K562 (cell line): Measurements from ENCODE around the gene CBFA2T3. TPM values are rescaled to one million over a fixed set of nuclear protein-coding genes. Genes with fewer than 3 reads are reported as not detected.

Experiments used
- BCL6 ChIP-seq: fragments of 250-450 bp; sonication (Bioruptor Pico); IDR thresholded peaks from 2 replicates; pipeline ENCODE4 v1.4.0; 2020
- BHLHE40 ChIP-seq: IDR thresholded peaks from 2 replicates; pipeline ENCODE4 v1.6.1; 2011; ENCODE audit warnings: low read length, improper control_type of control experiment
- CREB1 ChIP-seq, 2 experiments: sonication (generic) in 1 of 2; formaldehyde crosslinking in 1 of 2; IDR thresholded peaks; 2 replicates each; pipeline versions ENCODE4 v1.6.1 to v1.8.0; 2012 to 2022; ENCODE audit warnings: inconsistent platforms in 1 of 2, mild to moderate bottlenecking in 1 of 2, missing genetic modification reagents in 1 of 2, moderate library complexity in 1 of 2
- EGR1 ChIP-seq: fragments of 450-650 bp; conservative IDR thresholded peaks from 2 replicates; pipeline ENCODE4 v1.6.1; 2017; ENCODE audit warnings: mild to moderate bottlenecking
- NFIX ChIP-seq: fragments of 250-450 bp; sonication (Bioruptor Pico); IDR thresholded peaks from 2 replicates; pipeline ENCODE4 v1.4.0; 2020; ENCODE audit warnings: low read depth, mild to moderate bottlenecking, moderate library complexity
- PHF20 ChIP-seq: fragments of 450-650 bp; IDR thresholded peaks from 2 replicates; pipeline ENCODE4 v1.6.1; 2018; ENCODE audit not compliant: partially characterized antibody
- RBM39 ChIP-seq: fragments of 200-400 bp; formaldehyde crosslinking; optimal IDR thresholded peaks from 2 replicates; pipeline ENCODE3; 2018; ENCODE audit warnings: low read depth, low read length
- SIN3A ChIP-seq, 2 experiments: fragments of 150-350 bp in 1 of 2; IDR thresholded peaks; 2 replicates each; pipeline ENCODE4 v1.6.1; 2011 to 2016; ENCODE audit warnings: borderline replicate concordance in 2 of 2, low read depth in 2 of 2, low read length in 2 of 2, mild to moderate bottlenecking in 2 of 2, moderate library complexity in 2 of 2; ENCODE audit not compliant: control insufficient read depth in 1 of 2
- XRCC4 ChIP-seq: IDR thresholded peaks from one replicate; pipeline ENCODE4 v1.6.1; 2011; ENCODE audit not compliant: insufficient read depth, insufficient read length; ENCODE audit errors: extremely low read depth
- ZBED1 ChIP-seq: IDR thresholded peaks from 2 replicates; pipeline ENCODE4 v1.6.1; 2014
- ZNF12 ChIP-seq: sonication (generic); formaldehyde crosslinking; IDR thresholded peaks from 2 replicates; pipeline ENCODE4 v1.4.0; 2020; ENCODE audit warnings: mild to moderate bottlenecking, missing genetic modification reagents
- polyA plus RNA-seq, 8 experiments: library from polyadenylated mRNA; depleted of rRNA in 4 of 8; stranded (reverse) in 5 of 8; unstranded in 3 of 8; fragments of >200 nt; fragmentation: Nextera tagmentation in 2 of 8; fragmentation: Illumina TruSeq in 1 of 8; extraction: Ambion mirVana in 2 of 8; extraction: Trizol in 1 of 8; gene quantifications; 2 replicates each; pipeline versions ENCODE4 v1.2.1 to v1.2.3, GENCODE V29; 2011 to 2014; ENCODE audit warnings: inconsistent platforms in 1 of 8, missing spikeins in 1 of 8
- total RNA-seq, 7 experiments: library from RNA; depleted of rRNA in 6 of 7; stranded (reverse); fragments of >200 nt in 6 of 7; fragmentation: Illumina TruSeq in 2 of 7; extraction: Trizol in 2 of 7; gene quantifications; 2 replicates each; pipeline versions ENCODE4 v1.2.1 to v1.2.3, GENCODE V29; 2011 to 2021; ENCODE audit warnings: low replicate concordance in 1 of 7
- TF ChIP-seq, protein P1 (sequence below): fragments of 200-800 bp; sonication (Bioruptor generic); IDR thresholded peaks from 2 replicates; pipeline ENCODE4 v1.6.1; 2016; ENCODE audit warnings: missing genetic modification characterization, missing compliant biosample characterization
- TF ChIP-seq, protein P2 (sequence below): fragments of 250-450 bp; sonication (Bioruptor Pico); IDR thresholded peaks from 2 replicates; pipeline ENCODE4 v1.8.0; 2021; ENCODE audit warnings: borderline replicate concordance, mild to moderate bottlenecking, moderate library complexity; ENCODE audit not compliant: poor library complexity, severe bottlenecking
- TF ChIP-seq, protein P3 (sequence below): sonication (generic); formaldehyde crosslinking; IDR thresholded peaks from 2 replicates; pipeline ENCODE4 v1.8.1; 2023; ENCODE audit warnings: mild to moderate bottlenecking, missing genetic modification reagents
- TF ChIP-seq, protein P4 (sequence below), 2 experiments: fragments of 450-650 bp; IDR thresholded peaks; 2 replicates each; pipeline ENCODE4 v1.6.1; 2018; ENCODE audit warnings: mild to moderate bottlenecking in 2 of 2, low read depth in 1 of 2; ENCODE audit not compliant: partially characterized antibody in 2 of 2

CBFA2T3 gene
- total and polyA plus RNA-seq, 9 of the 15 experiments (the other 6 are each of a cell fraction or from before 2014, with no cell fraction given) = 2.3 to 145 (median 6.7) TPM

DNA sequence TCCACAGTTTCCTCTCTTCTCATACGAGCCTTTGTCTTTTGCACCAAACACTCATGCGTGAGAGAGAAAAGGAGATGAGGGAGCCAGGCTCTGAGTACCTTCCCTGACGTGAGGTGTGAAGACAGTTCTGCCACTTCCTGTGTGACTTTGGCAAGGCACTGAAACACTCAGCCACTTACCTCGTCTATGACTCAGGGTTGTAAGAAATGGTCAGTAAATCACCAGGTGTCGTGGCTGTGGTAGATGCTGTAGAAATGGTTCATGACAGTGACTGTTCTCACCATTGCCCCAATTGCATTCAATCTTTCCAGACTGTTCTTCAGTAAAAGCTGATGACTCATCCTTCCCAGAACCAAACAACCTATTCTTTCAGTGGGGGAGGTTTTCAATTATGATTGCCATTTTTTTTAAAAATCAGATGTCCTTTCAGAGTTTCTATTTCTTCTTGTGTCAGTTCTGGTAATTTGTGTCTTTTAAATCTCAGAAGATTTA, 49.2 kb upstream of the CBFA2T3 start (continued):
- TF ChIP-seq, protein P1, sequence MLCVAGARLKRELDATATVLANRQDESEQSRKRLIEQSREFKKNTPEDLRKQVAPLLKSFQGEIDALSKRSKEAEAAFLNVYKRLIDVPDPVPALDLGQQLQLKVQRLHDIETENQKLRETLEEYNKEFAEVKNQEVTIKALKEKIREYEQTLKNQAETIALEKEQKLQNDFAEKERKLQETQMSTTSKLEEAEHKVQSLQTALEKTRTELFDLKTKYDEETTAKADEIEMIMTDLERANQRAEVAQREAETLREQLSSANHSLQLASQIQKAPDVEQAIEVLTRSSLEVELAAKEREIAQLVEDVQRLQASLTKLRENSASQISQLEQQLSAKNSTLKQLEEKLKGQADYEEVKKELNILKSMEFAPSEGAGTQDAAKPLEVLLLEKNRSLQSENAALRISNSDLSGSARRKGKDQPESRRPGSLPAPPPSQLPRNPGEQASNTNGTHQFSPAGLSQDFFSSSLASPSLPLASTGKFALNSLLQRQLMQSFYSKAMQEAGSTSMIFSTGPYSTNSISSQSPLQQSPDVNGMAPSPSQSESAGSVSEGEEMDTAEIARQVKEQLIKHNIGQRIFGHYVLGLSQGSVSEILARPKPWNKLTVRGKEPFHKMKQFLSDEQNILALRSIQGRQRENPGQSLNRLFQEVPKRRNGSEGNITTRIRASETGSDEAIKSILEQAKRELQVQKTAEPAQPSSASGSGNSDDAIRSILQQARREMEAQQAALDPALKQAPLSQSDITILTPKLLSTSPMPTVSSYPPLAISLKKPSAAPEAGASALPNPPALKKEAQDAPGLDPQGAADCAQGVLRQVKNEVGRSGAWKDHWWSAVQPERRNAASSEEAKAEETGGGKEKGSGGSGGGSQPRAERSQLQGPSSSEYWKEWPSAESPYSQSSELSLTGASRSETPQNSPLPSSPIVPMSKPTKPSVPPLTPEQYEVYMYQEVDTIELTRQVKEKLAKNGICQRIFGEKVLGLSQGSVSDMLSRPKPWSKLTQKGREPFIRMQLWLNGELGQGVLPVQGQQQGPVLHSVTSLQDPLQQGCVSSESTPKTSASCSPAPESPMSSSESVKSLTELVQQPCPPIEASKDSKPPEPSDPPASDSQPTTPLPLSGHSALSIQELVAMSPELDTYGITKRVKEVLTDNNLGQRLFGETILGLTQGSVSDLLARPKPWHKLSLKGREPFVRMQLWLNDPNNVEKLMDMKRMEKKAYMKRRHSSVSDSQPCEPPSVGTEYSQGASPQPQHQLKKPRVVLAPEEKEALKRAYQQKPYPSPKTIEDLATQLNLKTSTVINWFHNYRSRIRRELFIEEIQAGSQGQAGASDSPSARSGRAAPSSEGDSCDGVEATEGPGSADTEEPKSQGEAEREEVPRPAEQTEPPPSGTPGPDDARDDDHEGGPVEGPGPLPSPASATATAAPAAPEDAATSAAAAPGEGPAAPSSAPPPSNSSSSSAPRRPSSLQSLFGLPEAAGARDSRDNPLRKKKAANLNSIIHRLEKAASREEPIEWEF (CRISPR knock-in tag) = no peak
- TF ChIP-seq XRCC4 = no peak
- TF ChIP-seq BCL6 = no peak
- no peak for TF ChIP-seq PHF20
- TF ChIP-seq, protein P2, sequence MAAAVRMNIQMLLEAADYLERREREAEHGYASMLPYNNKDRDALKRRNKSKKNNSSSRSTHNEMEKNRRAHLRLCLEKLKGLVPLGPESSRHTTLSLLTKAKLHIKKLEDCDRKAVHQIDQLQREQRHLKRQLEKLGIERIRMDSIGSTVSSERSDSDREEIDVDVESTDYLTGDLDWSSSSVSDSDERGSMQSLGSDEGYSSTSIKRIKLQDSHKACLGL (CRISPR knock-in tag) = no peak
- TF ChIP-seq BHLHE40 = no peak
- no peak for TF ChIP-seq ZBED1
- TF ChIP-seq EGR1 = no peak
- no peak for TF ChIP-seq RBM39
- TF ChIP-seq, protein P3, sequence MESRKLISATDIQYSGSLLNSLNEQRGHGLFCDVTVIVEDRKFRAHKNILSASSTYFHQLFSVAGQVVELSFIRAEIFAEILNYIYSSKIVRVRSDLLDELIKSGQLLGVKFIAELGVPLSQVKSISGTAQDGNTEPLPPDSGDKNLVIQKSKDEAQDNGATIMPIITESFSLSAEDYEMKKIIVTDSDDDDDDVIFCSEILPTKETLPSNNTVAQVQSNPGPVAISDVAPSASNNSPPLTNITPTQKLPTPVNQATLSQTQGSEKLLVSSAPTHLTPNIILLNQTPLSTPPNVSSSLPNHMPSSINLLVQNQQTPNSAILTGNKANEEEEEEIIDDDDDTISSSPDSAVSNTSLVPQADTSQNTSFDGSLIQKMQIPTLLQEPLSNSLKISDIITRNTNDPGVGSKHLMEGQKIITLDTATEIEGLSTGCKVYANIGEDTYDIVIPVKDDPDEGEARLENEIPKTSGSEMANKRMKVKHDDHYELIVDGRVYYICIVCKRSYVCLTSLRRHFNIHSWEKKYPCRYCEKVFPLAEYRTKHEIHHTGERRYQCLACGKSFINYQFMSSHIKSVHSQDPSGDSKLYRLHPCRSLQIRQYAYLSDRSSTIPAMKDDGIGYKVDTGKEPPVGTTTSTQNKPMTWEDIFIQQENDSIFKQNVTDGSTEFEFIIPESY (CRISPR knock-in tag) = no peak
- TF ChIP-seq, protein P4, sequence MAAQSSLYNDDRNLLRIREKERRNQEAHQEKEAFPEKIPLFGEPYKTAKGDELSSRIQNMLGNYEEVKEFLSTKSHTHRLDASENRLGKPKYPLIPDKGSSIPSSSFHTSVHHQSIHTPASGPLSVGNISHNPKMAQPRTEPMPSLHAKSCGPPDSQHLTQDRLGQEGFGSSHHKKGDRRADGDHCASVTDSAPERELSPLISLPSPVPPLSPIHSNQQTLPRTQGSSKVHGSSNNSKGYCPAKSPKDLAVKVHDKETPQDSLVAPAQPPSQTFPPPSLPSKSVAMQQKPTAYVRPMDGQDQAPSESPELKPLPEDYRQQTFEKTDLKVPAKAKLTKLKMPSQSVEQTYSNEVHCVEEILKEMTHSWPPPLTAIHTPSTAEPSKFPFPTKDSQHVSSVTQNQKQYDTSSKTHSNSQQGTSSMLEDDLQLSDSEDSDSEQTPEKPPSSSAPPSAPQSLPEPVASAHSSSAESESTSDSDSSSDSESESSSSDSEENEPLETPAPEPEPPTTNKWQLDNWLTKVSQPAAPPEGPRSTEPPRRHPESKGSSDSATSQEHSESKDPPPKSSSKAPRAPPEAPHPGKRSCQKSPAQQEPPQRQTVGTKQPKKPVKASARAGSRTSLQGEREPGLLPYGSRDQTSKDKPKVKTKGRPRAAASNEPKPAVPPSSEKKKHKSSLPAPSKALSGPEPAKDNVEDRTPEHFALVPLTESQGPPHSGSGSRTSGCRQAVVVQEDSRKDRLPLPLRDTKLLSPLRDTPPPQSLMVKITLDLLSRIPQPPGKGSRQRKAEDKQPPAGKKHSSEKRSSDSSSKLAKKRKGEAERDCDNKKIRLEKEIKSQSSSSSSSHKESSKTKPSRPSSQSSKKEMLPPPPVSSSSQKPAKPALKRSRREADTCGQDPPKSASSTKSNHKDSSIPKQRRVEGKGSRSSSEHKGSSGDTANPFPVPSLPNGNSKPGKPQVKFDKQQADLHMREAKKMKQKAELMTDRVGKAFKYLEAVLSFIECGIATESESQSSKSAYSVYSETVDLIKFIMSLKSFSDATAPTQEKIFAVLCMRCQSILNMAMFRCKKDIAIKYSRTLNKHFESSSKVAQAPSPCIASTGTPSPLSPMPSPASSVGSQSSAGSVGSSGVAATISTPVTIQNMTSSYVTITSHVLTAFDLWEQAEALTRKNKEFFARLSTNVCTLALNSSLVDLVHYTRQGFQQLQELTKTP (IDR thresholded peaks at IDR 0.05; ENCODE audit: low read depth in 1 of 2, partially characterized antibody in 2 of 2) = peak in 1 of 2 experiments; percentile 90
- TF ChIP-seq CREB1 (IDR thresholded peaks at IDR 0.05) = 0 out of 2 replicates have a peak, but pooled peaks have one; percentile 28
- TF ChIP-seq CREB1 (CRISPR knock-in tag; IDR thresholded peaks at IDR 0.05) = no peak
- no peak for TF ChIP-seq NFIX (CRISPR knock-in tag)
- TF ChIP-seq ZNF12 (CRISPR knock-in tag) = no peak
- no peak for TF ChIP-seq SIN3A (IDR thresholded peaks at IDR 0.05; ENCODE audit: borderline replicate concordance in 2 of 2, control insufficient read depth in 1 of 2, low read depth in 2 of 2, low read length in 2 of 2)
